NT2/D1 (cell line): ENCODE measurements around the gene LARP4B.

Source experiments
- SUZ12 ChIP-seq: IDR thresholded peaks from 2 replicates; pipeline ENCODE4 v1.6.1; 2011; ENCODE audit not compliant: insufficient read length, insufficient read depth; ENCODE audit errors: extremely low read depth
- YY1 ChIP-seq: IDR thresholded peaks from 2 replicates; pipeline ENCODE4 v1.6.1; 2011; ENCODE audit not compliant: insufficient read length, insufficient read depth

DNA sequence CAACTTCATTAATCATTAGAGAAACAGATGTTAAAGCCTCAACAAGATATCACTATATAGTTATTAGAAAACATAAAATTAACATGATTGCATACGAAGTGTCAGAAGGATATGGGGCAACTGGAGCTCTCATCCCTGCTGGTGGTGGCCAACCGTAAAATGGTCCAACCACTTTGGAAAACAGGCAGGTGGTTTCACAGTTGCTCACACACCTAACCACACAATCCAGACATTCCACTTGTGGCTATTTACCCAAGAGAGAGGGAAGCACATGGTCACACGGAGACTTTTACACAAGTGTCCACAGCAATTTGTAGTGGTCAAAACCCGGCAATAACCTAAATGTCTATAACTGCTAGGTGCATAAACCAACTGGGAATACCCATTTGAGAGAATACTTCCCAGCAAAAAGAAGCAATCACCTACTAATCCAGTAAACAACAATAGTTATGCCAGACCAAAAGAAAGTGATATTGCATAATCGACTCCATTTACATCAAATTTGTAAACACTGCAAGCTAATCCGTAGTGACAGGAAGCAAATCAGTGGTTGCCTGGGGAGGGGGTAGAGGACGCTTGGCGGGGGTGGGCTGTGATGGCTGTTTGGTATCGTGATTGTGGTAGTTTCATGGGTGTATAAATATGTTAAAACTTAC is 91.8 kb downstream of the LARP4B start:
- TF ChIP-seq SUZ12, result no peak
- TF ChIP-seq YY1, result no peak
